LNCAP (cell line): ENCODE results near the gene ZNF107.

Source experiments
- TF ChIP-seq, protein P1 (sequence below): fragments of 450-650 bp; IDR thresholded peaks from 2 replicates; pipeline ENCODE4 v1.5.1; 2017; ENCODE audit warnings: mild to moderate bottlenecking

Gene ZNF107

DNA sequence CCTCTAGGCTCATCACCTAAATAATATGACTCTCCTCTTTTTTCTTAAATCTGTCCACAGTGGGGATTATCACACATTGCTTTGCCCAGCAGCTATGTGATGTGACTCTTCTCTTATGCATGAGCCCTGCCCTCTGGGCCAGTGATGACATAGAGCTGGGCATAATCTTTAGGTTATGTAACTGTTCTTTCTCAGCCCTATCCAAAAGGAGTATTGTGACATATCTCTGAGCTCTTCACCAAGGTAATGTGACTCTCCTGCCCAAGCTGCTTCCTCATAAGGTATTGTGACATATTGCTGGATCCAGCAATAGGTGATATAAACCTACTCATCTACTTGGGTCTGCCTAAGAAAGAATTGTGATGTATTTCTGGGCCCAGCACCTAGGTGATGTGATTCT, 37.7 kb upstream of the ZNF107 start:
- TF ChIP-seq, protein P1, sequence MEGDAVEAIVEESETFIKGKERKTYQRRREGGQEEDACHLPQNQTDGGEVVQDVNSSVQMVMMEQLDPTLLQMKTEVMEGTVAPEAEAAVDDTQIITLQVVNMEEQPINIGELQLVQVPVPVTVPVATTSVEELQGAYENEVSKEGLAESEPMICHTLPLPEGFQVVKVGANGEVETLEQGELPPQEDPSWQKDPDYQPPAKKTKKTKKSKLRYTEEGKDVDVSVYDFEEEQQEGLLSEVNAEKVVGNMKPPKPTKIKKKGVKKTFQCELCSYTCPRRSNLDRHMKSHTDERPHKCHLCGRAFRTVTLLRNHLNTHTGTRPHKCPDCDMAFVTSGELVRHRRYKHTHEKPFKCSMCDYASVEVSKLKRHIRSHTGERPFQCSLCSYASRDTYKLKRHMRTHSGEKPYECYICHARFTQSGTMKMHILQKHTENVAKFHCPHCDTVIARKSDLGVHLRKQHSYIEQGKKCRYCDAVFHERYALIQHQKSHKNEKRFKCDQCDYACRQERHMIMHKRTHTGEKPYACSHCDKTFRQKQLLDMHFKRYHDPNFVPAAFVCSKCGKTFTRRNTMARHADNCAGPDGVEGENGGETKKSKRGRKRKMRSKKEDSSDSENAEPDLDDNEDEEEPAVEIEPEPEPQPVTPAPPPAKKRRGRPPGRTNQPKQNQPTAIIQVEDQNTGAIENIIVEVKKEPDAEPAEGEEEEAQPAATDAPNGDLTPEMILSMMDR = no peak

DNA sequence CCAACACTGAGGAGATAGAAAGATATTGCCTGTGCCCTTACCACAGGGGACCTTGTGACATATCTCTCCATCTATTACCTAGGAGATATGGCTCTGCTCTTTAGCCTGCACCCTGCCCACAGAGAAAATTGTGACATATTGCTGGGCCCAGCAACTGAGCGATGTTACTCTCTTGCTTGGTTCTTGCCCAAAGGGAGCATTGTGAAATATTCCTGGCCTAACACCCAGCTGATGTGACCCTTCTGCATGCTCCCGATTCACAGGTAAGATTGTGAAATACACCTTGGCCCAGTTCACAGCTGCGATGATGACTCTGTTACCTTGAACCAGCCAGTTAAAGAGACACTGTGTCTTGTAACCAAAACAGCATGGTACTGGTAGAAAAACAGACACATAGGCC, 37.2 kb upstream of the ZNF107 start:
- TF ChIP-seq, protein P1 = no peak

DNA sequence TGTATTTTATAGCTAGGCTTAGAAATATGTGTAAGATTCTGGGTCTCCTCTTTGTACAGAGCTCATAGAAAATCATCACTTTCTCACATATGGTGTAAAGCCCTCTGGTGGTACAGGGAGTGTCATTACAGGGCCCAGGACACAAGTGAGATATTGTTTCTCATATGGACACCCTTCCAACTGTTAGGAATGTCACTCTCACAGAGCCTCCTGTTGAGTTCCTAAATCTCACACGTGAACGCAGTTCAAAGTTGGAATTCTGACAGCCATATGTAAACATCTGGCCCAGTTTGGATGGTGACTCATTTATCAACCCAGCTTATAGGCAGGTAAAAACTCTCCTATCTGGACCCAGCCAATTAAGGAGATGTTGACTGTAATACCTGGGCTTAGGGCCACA, 35.4 kb upstream of the ZNF107 start:
- TF ChIP-seq, protein P1 = peak; percentile 60

DNA sequence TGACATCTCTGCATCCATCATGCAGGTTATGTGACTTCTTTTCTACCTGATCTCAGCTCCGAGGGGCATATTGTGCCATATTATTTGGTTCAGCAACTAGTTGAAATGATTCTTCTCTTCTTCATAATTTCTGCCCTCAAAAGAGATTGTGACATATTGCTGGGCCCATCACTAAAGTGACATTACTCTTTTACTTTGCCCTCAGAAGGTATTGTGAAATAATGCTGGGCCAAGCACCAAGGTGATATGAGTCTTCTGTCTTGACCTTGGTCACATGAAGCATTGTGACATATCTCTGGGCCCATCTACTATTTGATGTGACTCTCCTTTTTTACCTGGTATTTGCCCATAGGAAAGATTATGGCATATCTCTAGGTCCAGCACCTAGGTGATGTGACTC, 33.9 kb upstream of the ZNF107 start:
- TF ChIP-seq, protein P1 = no peak

DNA sequence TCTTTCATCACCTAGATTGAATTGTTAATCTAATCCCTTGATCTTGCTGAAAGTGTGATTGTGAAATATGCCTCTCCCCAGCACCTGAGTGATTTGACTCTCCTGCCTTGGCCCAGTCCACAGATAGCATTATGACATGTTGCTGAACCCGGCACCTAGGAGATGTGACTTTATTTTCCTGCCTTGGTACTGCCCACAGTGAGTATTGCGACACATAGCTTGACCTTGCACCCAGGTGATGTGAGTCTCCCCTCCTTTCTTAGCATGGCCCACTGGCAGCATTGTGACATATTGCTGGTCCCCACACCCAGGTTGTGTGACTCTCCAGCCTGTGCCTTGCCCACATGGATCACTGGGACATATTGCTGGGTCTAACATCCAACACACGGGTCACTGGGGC, 32.5 kb upstream of the ZNF107 start:
- TF ChIP-seq, protein P1 = no peak

DNA sequence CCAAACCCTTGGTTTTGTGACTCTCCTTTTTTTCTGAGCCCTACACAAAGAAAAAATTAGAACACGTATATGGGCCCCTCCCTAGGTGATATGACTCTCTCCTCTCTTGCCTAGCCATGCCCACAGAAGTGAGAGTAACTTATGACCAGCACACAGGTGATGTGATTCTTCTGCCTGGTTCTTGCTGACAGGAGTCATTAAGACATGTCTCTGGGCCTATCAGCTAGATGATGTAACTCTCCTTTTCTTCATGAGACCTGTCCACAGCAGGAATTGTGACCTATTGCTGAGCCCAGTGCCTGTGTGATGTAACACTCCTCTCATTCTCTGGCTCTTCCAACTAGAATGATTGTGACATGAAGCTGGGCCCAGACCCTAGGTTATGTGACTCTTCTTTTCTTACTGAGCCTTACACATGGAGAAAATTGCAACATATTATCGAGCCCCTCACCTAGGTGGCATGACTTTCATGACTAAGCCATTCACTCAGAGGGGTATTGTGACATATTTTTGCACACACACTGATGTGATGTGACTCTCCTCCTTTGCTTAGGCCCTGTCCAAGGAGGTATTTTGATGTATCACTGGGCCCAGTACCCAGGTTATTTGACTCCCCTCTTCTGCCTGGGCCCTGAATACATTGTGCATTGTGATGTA, 31.4 kb upstream of the ZNF107 start:
- TF ChIP-seq, protein P1 = no peak

DNA sequence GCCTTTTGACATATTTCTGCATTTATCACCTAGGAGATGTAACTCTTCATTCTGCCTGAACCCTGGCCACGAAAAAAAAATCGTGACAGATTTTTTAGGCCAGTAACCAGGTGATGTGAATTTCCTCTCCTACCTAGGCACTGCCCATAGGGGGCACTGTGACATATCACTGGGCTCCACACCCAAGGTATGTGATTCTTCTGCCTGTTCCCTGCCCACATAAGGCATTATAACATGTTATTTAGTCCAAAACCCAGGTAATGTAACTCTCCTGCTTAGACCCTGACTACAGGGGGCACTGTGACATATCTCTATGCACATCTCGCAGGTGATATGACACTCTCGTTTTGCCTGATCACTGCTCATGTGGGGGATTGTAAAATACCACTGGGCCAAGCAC, 29.5 kb upstream of the ZNF107 start:
- TF ChIP-seq, protein P1 = peak; percentile 49; the same call in 1 of the 2 replicates
